C4-2B (cell line): ENCODE results near the gene XNDC1N.

Experiments
- H3K27ac ChIP-seq: fragments of 450-650 bp; 2 replicates; pipeline ENCODE4 v1.5.1; 2017
- CTCF ChIP-seq: fragments of 450-650 bp; conservative IDR thresholded peaks from 2 replicates; pipeline ENCODE4 v1.5.1; 2017; ENCODE audit warnings: mild to moderate bottlenecking
- ZFX ChIP-seq: fragments of 450-650 bp; IDR thresholded peaks from 2 replicates; pipeline ENCODE4 v1.6.1; 2017

XNDC1N gene

GRCh38 chr11:71940561-71941219 lies 12.3 kb upstream of the XNDC1N start:
- no peak for TF ChIP-seq ZFX
- TF ChIP-seq CTCF = no peak
- no peak overlapping the region for H3K27ac ChIP-seq

GRCh38 chr11:71937826-71938225 lies 9.4 kb upstream of the XNDC1N start:
- TF ChIP-seq ZFX (no peak), CTCF (no peak)
- H3K27ac ChIP-seq = peak overlapping the region; percentile 55

GRCh38 chr11:71936825-71937224 lies 8.4 kb upstream of the XNDC1N start:
- peak overlapping the region; percentile 55; the same call in 1 of the 2 replicates for H3K27ac ChIP-seq
- TF ChIP-seq CTCF (no peak), ZFX (no peak)

- TF ChIP-seq CTCF (no peak), ZFX (no peak)
- no peak overlapping the region for H3K27ac ChIP-seq
These were observed 7.0 kb upstream of the XNDC1N start for GRCh38 chr11:71935338-71935925.

GRCh38 chr11:71934213-71934612 lies 5.8 kb upstream of the XNDC1N start:
- TF ChIP-seq ZFX (no peak), CTCF (no peak; the same call in 1 of the 2 replicates)
- H3K27ac ChIP-seq = no peak overlapping the region

GRCh38 chr11:71933141-71933933 lies 4.9 kb upstream of the XNDC1N start:
- TF ChIP-seq ZFX (no peak), CTCF (no peak)
- H3K27ac ChIP-seq = no peak overlapping the region

- no peak overlapping the region for H3K27ac ChIP-seq
- TF ChIP-seq CTCF (no peak), ZFX (no peak)
These were observed 2.8 kb upstream of the XNDC1N start for GRCh38 chr11:71931245-71931602.
